ENCODE measurements around the gene GALNT16.

The GALNT16 gene

GRCh38 chr14:69317780-69318179, 57.8 kb downstream of the GALNT16 start:
- WGBS, 2 experiments (ENCODE audit: insufficient coverage in 2 of 2) = 83 to 95% methylated on average over 2 to 5 of the region's 5 CpGs
- H3K4me3 ChIP-seq (ENCODE audit: extremely low read depth, insufficient read depth, low read length, poor library complexity, severe bottlenecking) = no peak overlapping the region
- no peak overlapping the region for H3K27ac ChIP-seq (ENCODE audit: low read depth, low read length, severe bottlenecking)

GRCh38 chr14:69318241-69318640, 58.3 kb downstream of the GALNT16 start:
- H3K27ac ChIP-seq (ENCODE audit: low read depth, low read length, severe bottlenecking) = no peak overlapping the region
- WGBS, 2 experiments (ENCODE audit: insufficient coverage in 2 of 2) = 94 to 100% methylated on average over 1 to 2 of the region's 2 CpGs
- H3K36me3 ChIP-seq (ENCODE audit: control insufficient read depth, insufficient read depth, low read length) = no peaks in the 10 kb centered on the region
- H3K9me3 ChIP-seq (ENCODE audit: control insufficient read depth, low read length) = no peaks in the 10 kb centered on the region
- no peaks in the 10 kb centered on the region for H3K4me1 ChIP-seq (ENCODE audit: control insufficient read depth, insufficient read depth, low read length, poor library complexity, severe bottlenecking)
- no peak overlapping the region for H3K4me3 ChIP-seq (ENCODE audit: extremely low read depth, insufficient read depth, low read length, poor library complexity, severe bottlenecking)

More at GRCh38 chr14:69317780-69318179, 57.8 kb downstream of the GALNT16 start:
- Histone ChIP-seq H3K36me3 (ENCODE audit: control insufficient read depth, insufficient read depth, low read length) (no peaks in the 10 kb centered on the region), H3K4me1 (ENCODE audit: control insufficient read depth, insufficient read depth, low read length, poor library complexity, severe bottlenecking) (no peaks in the 10 kb centered on the region), H3K9me3 (ENCODE audit: control insufficient read depth, low read length) (no peaks in the 10 kb centered on the region)

GRCh38 chr14:69318901-69319475, 59.0 kb downstream of the GALNT16 start:
- no peak overlapping the region for H3K4me3 ChIP-seq (ENCODE audit: extremely low read depth, insufficient read depth, low read length, poor library complexity, severe bottlenecking)
- no peaks in the 10 kb centered on the region for H3K4me1 ChIP-seq (ENCODE audit: control insufficient read depth, insufficient read depth, low read length, poor library complexity, severe bottlenecking)
- WGBS, 2 experiments (ENCODE audit: insufficient coverage in 2 of 2) = 83 to 91% methylated on average over 5 to 8 of the region's 8 CpGs
- H3K9me3 ChIP-seq (ENCODE audit: control insufficient read depth, low read length) = no peaks in the 10 kb centered on the region
- H3K36me3 ChIP-seq (ENCODE audit: control insufficient read depth, insufficient read depth, low read length) = no peaks in the 10 kb centered on the region
- no peak overlapping the region for H3K27ac ChIP-seq (ENCODE audit: low read depth, low read length, severe bottlenecking)

- H3K27ac ChIP-seq (ENCODE audit: low read depth, low read length, severe bottlenecking) = no peak overlapping the region
- WGBS, 2 experiments (ENCODE audit: insufficient coverage in 2 of 2) = 83 to 100% methylated on average over 3 to 8 of the region's 8 CpGs
- H3K36me3 ChIP-seq (ENCODE audit: control insufficient read depth, insufficient read depth, low read length) = no peaks in the 10 kb centered on the region
- H3K4me1 ChIP-seq (ENCODE audit: control insufficient read depth, insufficient read depth, low read length, poor library complexity, severe bottlenecking) = no peaks in the 10 kb centered on the region
- H3K9me3 ChIP-seq (ENCODE audit: control insufficient read depth, low read length) = no peaks in the 10 kb centered on the region
- H3K4me3 ChIP-seq (ENCODE audit: extremely low read depth, insufficient read depth, low read length, poor library complexity, severe bottlenecking) = no peak overlapping the region
Observed at GRCh38 chr14:69319911-69320310, 60.0 kb downstream of the GALNT16 start.

GRCh38 chr14:69320581-69321365, 60.8 kb downstream of the GALNT16 start:
- no peak overlapping the region for H3K4me3 ChIP-seq (ENCODE audit: extremely low read depth, insufficient read depth, low read length, poor library complexity, severe bottlenecking)
- H3K4me1 ChIP-seq (ENCODE audit: control insufficient read depth, insufficient read depth, low read length, poor library complexity, severe bottlenecking) = no peaks in the 10 kb centered on the region
- no peaks in the 10 kb centered on the region for H3K9me3 ChIP-seq (ENCODE audit: control insufficient read depth, low read length)
- H3K27ac ChIP-seq (ENCODE audit: low read depth, low read length, severe bottlenecking) = no peak overlapping the region
- 90 to 92% methylated on average over 12 to 17 of the region's 18 CpGs for WGBS, 2 experiments (ENCODE audit: insufficient coverage in 2 of 2)
- H3K36me3 ChIP-seq (ENCODE audit: control insufficient read depth, insufficient read depth, low read length) = no peaks in the 10 kb centered on the region

GRCh38 chr14:69321601-69322330, 61.8 kb downstream of the GALNT16 start:
- Histone ChIP-seq H3K4me1 (ENCODE audit: control insufficient read depth, insufficient read depth, low read length, poor library complexity, severe bottlenecking) (no peaks in the 10 kb centered on the region), H3K4me3 (ENCODE audit: extremely low read depth, insufficient read depth, low read length, poor library complexity, severe bottlenecking) (no peak overlapping the region), H3K36me3 (ENCODE audit: control insufficient read depth, insufficient read depth, low read length) (no peaks in the 10 kb centered on the region), H3K27ac (ENCODE audit: low read depth, low read length, severe bottlenecking) (no peak overlapping the region), H3K9me3 (ENCODE audit: control insufficient read depth, low read length) (no peaks in the 10 kb centered on the region)
- WGBS, 2 experiments (ENCODE audit: insufficient coverage in 2 of 2) = 86 to 91% methylated on average over 10 to 11 of the region's 11 CpGs

- no peak overlapping the region for H3K4me3 ChIP-seq (ENCODE audit: extremely low read depth, insufficient read depth, low read length, poor library complexity, severe bottlenecking)
- H3K27ac ChIP-seq (ENCODE audit: low read depth, low read length, severe bottlenecking) = no peak overlapping the region
- whole genome bisulfite sequencing, 2 experiments (ENCODE audit: insufficient coverage in 2 of 2) = 70 to 72% methylated on average over 5 to 8 of the region's 11 CpGs
Observed at GRCh38 chr14:69323266-69323998, 63.5 kb downstream of the GALNT16 start.

GRCh38 chr14:69323999-69324282, 64.0 kb downstream of the GALNT16 start:
- WGBS, 2 experiments (ENCODE audit: insufficient coverage in 2 of 2) = 83% methylated on average over 1 of the region's 1 CpG; no CpG with 5 or more reads in 1 of the 2 experiments
- Histone ChIP-seq H3K36me3 (ENCODE audit: control insufficient read depth, insufficient read depth, low read length) (no peaks in the 10 kb centered on the region), H3K9me3 (ENCODE audit: control insufficient read depth, low read length) (no peaks in the 10 kb centered on the region), H3K27ac (ENCODE audit: low read depth, low read length, severe bottlenecking) (no peak overlapping the region), H3K4me3 (ENCODE audit: extremely low read depth, insufficient read depth, low read length, poor library complexity, severe bottlenecking) (no peak overlapping the region), H3K4me1 (ENCODE audit: control insufficient read depth, insufficient read depth, low read length, poor library complexity, severe bottlenecking) (no peaks in the 10 kb centered on the region)

More at GRCh38 chr14:69323266-69323998, 63.5 kb downstream of the GALNT16 start:
- Histone ChIP-seq H3K36me3 (ENCODE audit: control insufficient read depth, insufficient read depth, low read length) (no peaks in the 10 kb centered on the region), H3K9me3 (ENCODE audit: control insufficient read depth, low read length) (no peaks in the 10 kb centered on the region), H3K4me1 (ENCODE audit: control insufficient read depth, insufficient read depth, low read length, poor library complexity, severe bottlenecking) (no peaks in the 10 kb centered on the region)

GRCh38 chr14:69324341-69324931, 64.5 kb downstream of the GALNT16 start:
- Histone ChIP-seq H3K27ac (ENCODE audit: low read depth, low read length, severe bottlenecking) (no peak overlapping the region), H3K4me3 (ENCODE audit: extremely low read depth, insufficient read depth, low read length, poor library complexity, severe bottlenecking) (no peak overlapping the region), H3K36me3 (ENCODE audit: control insufficient read depth, insufficient read depth, low read length) (no peaks in the 10 kb centered on the region), H3K4me1 (ENCODE audit: control insufficient read depth, insufficient read depth, low read length, poor library complexity, severe bottlenecking) (no peaks in the 10 kb centered on the region), H3K9me3 (ENCODE audit: control insufficient read depth, low read length) (no peaks in the 10 kb centered on the region)
- 98 to 100% methylated on average over 3 to 6 of the region's 9 CpGs for WGBS, 2 experiments (ENCODE audit: insufficient coverage in 2 of 2)

GRCh38 chr14:69325086-69325485, 65.1 kb downstream of the GALNT16 start:
- Histone ChIP-seq H3K4me3 (ENCODE audit: extremely low read depth, insufficient read depth, low read length, poor library complexity, severe bottlenecking) (no peak overlapping the region), H3K9me3 (ENCODE audit: control insufficient read depth, low read length) (no peaks in the 10 kb centered on the region), H3K4me1 (ENCODE audit: control insufficient read depth, insufficient read depth, low read length, poor library complexity, severe bottlenecking) (no peaks in the 10 kb centered on the region), H3K27ac (ENCODE audit: low read depth, low read length, severe bottlenecking) (no peak overlapping the region), H3K36me3 (ENCODE audit: control insufficient read depth, insufficient read depth, low read length) (no peaks in the 10 kb centered on the region)
- whole genome bisulfite sequencing, 2 experiments (ENCODE audit: insufficient coverage in 2 of 2) = 86 to 96% methylated on average over 5 to 7 of the region's 8 CpGs

Data from mesodermal cell (in vitro differentiated cells).